GM18502 (cell line): Measurements from ENCODE around the gene IFNGR1.
"Not testable (repeated sequence)": the region's sequence is repeated elsewhere in the genome, so short reads cannot be mapped to it uniquely, and the experiment has no call there.

Source experiments
- ATAC-seq: cut with Tn5 transposase; IDR thresholded peaks from one replicate; pipeline ENCODE4 v1.9.1; 2021; ENCODE audit warnings: mild to moderate bottlenecking; ENCODE audit not compliant: unreplicated experiment, poor library complexity

The IFNGR1 gene

GRCh38 chr6:137214931-137215330 lies 4.3 kb downstream of the IFNGR1 start:
- no peak for ATAC-seq

DNA sequence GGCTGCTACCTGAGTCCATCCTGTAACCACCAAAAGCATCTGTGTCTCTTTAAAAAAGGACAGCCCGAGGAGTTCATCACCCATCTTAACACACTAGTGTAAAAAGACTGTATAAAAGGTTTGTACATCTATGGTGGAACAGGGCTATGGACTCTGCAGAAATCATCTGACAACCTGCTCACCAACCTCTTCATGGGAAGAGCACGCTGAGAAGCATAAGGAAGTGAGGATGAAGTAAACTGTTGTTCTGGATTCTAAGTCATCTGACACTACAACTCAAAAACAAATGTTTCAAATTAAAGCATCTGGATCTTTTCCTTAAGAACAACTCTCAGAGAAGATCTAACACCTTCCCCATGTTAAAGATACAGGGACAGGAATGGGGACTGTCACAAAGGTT lies 5.4 kb downstream of the IFNGR1 start:
- ATAC-seq: no peak

GRCh38 chr6:137213331-137213740 lies 5.8 kb downstream of the IFNGR1 start:
- ATAC-seq: no peak

- no peak for ATAC-seq
These were observed 7.3 kb downstream of the IFNGR1 start for GRCh38 chr6:137211910-137212309.

- ATAC-seq: no peak
These were observed 8.3 kb downstream of the IFNGR1 start for GRCh38 chr6:137210903-137211302.

DNA sequence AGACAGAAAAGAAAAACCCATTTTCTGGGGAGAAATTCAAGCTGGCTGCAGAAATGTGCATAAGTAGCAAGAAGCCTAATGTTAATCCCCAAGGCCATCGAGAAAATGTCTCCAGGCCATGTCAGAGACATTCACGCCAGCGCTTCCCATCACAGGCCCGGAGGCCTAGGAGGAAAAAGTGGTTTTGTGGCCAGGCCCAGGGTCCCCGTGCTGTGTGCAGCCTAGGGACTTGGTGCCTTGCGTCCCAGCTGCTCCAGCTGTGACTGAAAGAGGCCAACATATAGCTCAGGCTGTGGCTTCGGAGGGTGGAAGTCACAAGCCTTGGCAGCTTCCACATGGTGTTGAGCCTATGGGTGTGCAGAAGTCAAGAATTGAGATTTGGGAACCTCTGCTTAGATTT lies 10.9 kb downstream of the IFNGR1 start:
- no peak for ATAC-seq

DNA sequence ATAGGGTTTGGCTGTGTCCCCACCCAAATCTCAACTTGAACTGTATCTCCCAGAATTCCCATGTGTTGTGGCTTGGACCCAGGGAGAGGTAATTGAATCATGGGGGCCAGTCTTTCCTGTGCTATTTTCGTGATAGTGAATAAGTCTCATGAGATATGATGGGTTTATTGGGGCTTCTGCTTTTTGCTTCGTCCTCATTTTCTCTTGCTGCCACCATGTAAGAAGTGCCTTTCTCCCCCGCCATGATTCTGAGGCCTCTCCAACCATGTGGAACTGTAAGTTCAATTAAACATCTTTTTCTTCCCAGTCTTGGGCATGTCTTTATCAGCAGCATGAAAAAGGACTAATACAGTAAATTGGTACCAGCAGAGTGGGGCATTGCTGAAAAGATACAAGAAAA lies 11.7 kb downstream of the IFNGR1 start:
- not testable (repeated sequence) for ATAC-seq

DNA sequence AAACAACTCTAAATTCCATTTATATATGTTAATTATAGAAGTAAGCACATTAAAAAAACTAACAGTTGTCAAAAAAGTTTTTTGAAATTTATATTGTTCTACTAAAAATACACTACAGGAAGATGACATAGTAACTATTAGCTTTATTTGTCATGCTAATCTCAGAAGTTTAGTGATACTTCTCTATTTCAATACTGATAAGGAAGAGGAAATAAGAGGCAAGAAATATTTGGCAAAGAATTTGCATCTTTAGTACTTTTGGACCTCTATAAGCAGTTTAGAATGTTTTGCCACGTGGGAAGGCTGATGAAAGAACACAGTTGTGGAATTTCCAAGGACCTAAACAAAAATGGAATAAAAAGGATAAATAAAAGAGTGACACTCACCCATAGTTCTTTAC lies 12.6 kb downstream of the IFNGR1 start:
- ATAC-seq: no peak

DNA sequence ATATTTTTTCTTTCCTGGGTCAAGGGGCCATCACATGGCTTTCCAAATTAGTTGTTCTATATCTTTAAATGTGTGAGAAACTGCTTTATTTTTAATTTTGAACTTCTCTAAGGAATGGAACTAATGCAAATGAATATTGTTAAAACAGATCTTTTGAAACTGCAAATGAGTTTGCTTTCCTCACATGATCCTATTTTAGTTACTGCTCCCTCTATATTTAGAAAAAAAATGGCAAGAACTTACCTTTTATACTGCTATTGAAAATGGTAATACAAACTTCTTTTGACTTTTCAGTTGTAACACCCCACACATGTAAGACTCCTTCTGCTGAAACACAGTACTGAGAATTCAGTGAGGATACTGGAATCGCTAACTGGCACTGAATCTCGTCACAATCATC lies 15.9 kb downstream of the IFNGR1 start:
- ATAC-seq: no peak

GRCh38 chr6:137202078-137202477 lies 17.1 kb downstream of the IFNGR1 start:
- no peak for ATAC-seq

DNA sequence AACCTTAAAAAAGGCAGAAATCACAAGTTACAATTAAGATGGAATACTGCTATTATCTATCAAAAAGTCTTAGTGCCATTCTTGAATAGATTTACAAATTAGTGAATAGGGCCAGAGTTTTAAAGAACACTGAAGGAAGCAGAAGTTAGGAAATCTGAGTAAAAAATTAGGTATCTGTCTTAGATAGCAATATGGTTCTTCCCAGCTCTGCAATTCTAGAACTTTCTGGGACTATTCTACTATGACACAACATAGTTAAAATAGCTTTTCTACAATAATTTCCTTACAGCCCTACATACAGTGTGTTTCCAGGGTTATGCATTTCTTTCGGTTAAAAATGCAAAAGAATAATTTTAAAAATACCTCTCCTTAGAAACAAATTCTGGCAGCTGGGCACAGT lies 18.2 kb downstream of the IFNGR1 start:
- no peak for ATAC-seq

DNA sequence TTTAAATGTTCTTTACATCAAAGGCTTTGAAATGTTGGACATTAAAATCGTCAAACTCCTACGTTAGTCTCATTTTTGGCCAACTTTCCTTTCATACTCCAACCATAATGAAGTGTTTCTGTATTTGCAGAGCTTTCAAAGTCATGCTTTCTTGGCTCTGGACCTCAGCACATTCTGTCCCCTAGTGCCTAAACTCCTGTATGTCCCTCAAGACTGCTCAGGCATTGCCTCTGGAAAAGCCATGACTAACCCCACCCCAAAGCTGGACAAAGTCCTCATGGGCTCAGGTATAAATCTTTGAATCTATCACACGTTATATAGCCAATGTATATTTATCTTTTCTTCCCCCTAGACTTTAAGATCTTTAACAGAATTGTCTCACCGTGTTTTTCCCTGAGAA lies 18.9 kb downstream of the IFNGR1 start:
- ATAC-seq: no peak

DNA sequence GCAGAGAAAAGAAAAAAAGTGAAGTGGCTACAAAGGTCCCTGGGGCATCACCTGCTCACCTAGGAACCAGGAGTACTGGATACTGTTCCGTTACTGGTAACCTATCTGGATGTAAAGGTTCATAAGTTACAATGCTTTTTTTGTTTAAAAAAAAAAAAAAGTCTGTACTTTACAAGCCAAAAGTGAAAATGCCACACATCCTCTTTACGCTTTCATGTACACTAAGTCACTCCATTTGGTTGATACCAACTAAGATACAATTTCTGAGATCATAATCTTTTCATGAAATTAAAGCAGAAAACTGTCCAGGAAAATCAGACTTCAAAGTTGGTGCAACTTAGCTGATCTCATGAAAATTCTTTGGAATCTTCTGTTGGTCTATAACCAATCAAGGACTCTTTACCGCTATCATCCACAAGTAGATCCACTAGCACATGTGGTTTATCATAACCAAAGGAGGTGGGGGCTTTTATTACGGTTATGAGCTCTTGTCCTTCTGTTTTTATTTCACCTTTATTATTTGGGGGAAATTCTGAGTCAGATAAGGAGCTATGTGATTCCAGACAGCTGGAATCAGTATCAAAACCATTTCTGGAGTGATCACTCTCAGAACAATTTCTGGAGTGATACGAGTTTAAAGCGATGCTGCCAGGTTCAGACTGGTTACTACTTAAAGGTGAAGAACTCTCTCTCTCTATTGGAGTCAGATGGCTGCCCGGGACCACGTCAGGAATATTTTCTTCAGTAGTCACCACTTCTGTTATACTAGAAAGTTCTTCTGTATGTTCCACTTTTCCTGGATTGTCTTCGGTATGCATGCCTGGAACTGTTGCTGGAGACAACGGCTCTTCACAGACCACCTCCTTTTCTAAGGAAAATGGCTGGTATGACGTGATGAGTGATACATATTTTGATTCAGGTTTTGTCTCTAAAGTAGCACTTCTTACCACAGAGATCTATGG lies 21.2 kb downstream of the IFNGR1 start:
- ATAC-seq: no peak

- no peak for ATAC-seq
These were observed 25.7 kb downstream of the IFNGR1 start for GRCh38 chr6:137193256-137194070.

DNA sequence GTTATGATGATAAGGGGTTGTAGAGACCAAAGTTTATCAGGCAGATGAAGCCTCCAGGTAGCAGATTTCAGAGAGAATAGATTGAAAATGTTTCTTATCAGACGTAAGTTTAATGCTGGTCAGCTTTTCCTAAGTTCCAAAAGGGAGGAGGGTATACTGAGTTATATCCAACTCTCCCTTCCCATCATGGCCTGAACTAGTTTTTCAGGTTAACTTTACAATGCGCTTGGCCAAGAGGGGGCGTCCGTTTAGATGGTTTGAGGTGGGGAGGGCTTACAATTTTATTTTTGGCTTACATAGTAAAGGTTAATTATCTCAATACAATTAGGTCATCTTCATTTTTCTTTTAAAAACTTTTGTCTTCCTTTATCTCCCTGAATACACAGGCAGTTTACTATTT lies 26.4 kb downstream of the IFNGR1 start:
- ATAC-seq: no peak

DNA sequence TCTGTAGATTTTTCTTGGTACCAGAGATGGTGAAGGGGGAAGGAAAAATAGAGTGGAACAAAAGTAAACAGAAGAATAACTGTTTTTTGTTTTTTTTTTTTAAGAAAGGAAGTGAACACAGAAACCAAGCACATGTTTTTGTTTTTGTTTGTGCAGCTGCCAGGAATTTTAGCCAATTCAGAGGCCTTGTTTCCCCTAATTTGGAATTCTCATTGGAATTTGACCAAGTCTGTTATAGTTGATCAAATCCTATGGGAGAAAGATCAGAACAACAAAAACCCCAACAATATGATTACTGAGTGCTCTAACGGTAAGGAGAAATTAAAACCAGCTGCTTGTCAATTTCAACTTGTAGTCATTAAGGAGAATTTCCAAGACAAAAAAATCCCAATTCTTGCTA lies 27.5 kb downstream of the IFNGR1 start:
- no peak for ATAC-seq

DNA sequence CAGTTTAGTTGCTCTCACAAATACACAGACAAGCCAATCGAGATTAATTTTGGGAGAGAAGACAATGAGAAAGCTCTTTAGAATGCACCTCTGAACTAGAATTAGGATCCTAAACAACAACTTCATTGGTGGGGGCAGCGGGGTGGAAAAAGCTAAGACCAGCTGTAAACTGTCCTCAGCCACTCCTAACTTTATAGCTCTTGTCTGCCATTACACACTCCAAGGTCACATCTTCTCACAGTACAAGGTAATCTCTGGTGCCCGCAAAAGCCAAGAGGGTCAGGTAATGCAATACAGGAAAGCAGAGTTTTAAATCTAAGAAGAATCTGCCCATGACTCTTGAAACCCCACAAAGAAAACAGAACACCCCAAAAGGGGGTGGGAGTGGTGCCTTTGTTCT lies 27.9 kb downstream of the IFNGR1 start:
- no peak for ATAC-seq

DNA sequence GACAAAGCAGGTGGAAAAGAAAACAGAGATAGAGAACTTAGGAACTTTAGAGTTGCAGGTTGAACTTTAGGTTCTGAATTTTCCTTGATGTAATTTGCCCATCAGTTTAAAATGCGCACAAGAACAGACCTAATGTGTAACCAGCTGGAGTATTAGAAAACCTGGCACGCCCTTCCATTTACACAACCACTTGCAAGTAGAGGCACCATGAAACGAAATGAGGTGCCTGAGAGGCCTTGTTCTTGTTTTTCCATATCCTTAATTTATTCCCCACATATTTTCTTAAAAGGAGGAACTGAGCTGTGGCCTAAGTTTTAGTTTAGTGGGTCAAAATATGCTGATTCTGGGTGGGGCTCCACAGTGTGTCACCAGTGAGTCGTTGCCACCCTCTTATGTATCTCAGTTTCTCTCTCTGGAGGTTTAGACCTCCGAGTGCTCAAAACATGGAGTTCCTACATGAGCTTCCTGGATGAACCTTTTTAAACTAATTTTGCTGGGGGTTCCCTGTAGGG lies 28.5 kb downstream of the IFNGR1 start:
- no peak for ATAC-seq

- no peak for ATAC-seq
These were observed 30.3 kb downstream of the IFNGR1 start for GRCh38 chr6:137188855-137189254.

GRCh38 chr6:137185290-137185689 lies 33.9 kb downstream of the IFNGR1 start:
- no peak for ATAC-seq

GRCh38 chr6:137182654-137183073 lies 36.5 kb downstream of the IFNGR1 start:
- ATAC-seq: no peak
